Stimulated activated CD4-positive, alpha-beta T cell treated with anti-CD3 and anti-CD28 coated beads, Interleukin-4, amount 100 ng/mL, for 4 hours (primary cell): ENCODE results near the gene NOVA1.

Experiments used
- DNase-seq, 2 experiments: peaks; one replicate each; pipeline ENCODE4 v3.0.0-alpha.2; 2020

NOVA1 gene

DNA sequence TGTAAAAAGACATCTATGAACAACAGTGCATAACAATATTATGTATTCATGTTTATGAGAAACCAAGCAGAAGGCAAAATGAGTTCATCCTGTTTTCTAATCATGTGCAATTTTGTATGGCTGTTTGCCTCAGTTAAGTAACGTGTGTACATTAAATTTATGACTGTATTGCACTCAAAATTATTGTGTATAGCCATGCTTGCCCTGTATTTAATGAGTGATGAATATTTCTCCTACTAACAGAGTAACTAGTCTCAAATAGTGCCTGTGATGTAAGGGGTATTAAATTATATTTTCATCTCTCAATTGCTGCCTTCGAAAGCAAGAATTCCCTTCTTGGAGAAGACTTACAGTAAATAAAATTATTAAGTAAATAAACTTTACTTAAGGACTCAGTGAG is 154.2 kb downstream of the NOVA1 start:
- DNase-seq: no peak

DNA sequence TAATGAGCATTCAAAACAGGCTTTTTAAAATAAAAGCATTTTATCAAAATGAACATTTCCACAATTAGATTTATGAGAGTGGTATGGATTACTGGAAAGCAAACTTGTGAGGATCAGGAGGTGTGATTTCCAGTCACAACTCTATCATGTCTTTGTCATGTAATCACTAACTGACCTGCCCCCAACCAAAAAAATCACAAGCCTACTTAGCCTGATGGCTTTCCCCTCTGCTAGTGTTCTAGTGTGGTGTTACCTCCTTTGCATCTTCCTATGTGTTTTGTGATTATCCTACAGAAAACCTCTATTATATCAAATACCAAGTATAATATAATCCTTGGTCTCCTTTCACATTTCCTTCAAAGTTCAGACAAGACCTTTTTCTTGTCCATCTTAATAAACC is 168.6 kb downstream of the NOVA1 start:
- DNase-seq: no peak

DNA sequence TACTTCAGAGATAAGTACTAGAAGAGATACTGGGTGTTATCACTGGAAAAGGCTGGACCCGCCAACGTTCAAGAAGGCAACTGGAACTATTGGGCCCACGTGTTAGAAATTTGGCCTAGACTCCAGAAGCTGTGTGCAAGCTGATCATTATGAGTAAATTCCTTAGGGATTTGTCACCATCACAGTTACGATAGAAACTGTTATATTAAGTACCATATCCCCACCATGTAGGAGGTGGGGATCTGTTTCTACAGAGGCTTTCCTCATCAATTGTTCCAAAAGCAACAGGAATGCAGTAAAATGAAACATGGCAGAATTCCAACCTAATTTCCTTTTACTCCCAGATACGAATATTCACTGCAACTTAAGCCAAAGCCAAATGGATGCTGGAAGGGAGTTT is 170.7 kb downstream of the NOVA1 start:
- no peak for DNase-seq

DNA sequence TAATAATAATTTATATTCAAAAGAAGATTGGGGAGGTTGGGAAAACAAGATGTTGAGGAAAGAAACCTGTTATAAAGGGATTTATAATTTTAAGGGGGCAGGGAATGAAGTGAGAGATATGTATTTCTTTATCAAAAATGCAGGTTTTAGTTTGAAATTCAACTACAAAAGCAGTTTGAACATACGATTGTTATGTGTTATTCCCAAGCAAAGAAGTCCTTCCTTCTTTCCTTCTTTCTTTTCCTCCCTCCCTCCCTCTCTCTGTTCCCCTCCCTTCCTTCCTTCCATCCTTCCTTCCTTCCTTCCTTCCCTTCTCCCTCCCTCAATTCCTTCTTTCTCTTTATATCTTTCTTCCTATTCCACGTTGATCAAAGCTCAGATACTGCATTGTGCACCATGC is 173.3 kb downstream of the NOVA1 start:
- DNase-seq: no peak

DNA sequence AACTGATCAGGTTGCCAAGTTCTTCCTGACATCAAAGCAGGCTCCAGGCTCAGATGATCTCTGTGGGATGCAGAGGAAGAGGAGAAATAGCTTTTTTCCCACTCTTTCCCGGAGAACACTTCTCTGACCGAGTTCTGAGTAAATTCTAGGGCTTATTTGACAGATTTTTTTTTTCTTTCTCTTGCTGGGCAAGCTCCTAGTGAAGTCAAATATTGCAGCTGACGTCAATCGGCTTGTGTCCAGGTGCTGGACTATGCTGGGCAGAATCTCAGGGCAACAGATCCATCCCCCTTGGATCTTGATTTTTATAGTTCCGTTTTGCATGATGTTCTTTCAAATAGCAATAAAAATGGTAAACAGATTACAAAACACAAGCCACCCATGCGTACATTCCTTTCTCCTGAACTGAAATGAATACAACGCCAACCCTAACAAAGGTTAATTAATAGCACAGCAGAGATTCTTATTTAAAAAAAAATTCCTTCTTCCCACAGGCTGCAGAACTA is 182.2 kb downstream of the NOVA1 start:
- no peak for DNase-seq

DNA sequence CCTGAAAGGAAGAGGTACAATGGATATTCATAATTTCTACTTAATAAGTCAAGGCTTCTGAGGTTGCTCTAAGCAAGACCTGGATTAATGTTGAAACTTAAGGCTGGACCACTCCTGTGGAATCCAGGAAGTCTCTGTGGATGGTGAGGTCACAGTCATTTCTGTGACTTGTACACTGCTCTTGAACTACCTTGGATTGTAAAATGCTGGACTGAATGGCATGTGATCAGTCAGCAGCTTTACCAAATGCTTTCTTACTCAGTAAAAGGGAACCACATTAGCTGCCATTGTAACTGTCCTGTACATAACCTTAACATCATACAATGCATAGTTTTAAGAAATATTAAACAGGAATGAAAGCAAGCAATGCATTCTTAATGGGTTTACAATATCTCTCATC is 182.9 kb downstream of the NOVA1 start:
- no peak for DNase-seq

DNA sequence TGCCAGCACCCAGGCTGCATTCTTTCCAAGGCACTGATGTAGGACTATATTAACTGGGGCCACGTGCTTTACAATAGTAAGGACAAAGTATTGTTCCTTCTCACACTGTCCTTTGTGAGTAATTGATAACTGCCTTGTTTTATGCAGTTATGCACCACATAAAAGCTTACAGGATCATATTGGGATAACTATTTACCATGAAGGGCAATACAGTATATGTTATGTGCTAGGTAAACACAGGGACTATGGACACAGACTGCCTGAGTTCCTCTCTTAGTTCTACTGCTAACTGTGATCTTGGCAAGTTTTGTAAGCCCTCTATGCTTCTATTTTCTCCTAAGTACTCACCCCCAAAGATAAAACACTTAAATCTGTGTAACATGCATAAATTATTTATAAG is 183.7 kb downstream of the NOVA1 start:
- no peak for DNase-seq

DNA sequence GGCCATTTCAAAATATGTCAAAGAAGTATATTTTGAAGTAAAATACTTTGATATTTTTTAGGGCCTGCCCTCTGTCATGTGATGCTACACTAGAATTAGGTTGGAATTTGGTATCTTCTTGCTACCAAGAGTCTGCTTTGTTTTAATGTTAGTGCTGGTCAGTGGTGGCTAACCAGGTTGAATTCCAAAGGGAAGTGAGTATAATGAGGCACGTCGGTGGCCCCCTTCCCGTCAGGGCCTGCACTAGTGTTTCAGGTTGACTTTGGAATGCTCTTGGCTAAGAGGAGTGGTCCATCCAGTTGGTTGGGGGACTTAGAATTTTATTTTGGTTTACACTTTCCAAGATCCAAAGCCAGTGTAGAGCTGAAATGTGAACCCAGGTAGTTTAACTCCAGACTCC is 185.4 kb downstream of the NOVA1 start:
- no peak for DNase-seq

DNA sequence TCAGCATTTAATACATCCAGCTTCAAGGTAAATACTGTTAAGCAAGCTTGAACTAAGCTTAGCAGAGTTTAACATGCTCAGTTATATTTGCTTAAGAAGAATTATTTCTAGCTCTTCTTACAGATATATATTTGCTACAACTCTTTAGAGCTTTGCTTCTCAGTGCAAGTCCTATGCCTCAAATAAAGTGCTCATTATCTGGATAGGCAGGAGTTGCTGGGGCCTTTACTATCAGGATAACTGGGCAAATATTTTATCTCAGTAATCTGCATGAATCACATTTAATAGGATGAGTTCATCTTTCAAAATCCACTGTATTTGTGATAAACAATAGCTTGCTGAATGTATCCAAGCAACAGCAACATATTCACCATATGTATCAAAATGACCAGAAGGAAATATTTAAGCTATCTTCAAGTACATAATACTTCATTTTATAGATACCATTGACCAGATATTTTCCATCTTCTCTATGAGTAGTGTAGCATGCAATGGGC is 187.6 kb downstream of the NOVA1 start:
- no peak for DNase-seq

DNA sequence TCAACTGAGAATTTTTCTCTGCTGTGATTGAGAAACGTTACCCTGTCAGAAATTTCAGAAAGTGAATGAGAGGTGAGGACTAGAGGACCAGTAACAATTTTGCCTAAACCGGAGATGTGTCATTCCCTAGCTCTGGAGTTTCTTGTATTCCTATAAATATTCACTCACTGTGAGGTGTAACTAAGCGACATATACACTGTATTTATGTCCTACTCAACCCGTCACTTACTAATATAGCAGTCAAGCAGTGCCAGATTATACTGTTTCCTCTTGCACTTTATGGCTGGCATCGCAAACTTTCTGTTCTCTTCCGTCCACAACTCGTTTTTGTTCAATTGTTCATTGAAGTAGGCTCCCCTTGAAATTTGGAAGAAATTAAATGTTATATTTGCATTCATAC is 192.9 kb downstream of the NOVA1 start:
- no peak for DNase-seq

DNA sequence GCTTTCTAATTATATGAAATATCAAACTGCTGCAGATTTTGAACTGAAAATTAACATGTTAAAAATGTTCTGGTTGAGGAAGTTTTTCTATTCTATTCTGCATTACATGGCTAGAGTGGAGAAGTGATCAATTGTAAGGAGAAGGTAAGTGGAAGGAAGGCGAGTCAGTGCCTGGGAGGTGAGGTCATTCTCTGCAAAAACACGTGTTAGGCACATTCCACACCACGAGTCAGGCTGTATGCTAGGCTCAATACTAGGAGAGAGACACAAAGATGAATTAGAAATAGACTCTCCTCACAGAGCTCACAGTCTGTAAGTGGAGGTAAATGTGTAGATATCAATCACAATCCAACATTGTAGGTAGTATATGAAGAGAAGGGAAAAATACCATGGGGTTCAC is 194.1 kb downstream of the NOVA1 start:
- DNase-seq: no peak

DNA sequence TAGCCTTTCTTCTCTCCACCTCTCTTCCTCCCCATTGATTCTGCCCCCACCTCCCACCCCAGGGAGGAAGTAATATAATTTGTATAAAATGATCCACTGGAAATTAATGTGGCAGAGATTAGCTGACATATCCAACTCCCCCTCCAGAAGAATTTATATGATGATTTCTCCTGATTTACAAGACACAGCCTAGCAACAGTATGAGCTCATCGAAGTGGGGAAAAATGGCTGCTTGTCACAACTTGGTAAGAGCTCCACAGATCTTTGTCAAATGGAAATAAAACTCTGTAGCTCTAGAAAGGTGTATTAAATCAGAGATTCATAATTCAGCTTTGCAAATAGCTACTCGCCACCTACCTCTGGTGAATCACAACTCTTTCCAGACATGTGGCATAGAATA is 195.7 kb downstream of the NOVA1 start:
- no peak for DNase-seq

DNA sequence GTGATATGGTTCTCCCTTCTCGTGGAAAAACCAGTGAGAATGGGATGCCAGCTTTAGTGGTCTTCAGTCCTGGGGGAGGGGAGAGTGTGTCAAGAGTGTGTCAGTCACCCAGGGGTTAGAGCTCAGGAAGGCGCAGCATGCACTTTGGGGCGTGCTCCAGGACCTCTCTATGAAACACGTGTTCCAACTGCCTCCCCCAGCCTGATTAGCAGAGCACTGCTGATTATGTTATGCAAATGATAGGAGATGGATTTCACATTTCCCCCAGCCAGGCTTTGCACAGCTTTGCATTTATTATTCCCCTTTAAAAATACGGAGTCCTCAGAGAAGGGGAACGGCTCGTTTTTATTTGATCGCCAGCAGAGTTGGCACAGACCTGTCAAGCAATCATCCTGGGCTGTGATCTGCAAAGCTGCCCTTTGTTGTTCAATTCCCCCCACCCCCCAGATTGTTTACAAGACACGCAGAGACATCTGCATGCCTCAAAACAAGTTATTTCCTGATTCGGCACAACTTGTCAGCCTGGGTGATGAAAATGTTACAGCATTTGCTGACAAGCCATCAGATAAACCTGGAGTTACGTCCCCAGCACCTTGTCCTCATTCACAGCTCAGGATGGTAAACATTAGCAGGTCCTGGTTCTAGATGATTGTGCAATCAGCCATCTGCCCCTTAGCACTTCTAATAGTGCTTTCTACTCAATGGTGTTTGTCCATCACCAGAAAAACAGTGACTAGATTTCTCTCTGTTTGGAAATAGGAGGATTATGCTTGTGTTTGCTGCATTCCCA is 196.5 kb downstream of the NOVA1 start:
- DNase-seq: no peak

DNA sequence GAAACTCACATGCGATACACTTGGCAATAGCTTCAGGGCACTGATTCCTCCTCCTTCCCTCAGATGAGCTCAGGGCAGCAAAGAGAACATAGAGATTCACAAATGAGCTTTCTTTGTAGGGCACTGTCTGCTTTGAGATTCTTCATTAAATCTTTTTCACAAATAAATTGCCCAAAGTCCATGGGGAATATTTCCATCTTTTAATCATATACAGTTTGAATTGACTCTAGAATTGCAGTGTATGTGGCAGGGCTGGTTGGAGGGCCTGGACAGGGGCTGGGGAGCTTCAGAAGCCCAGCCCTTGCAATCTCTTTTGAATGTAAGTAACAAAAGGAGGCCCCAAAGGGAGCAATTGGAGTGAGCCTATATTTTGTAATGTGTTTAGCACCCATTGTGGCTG is 197.5 kb downstream of the NOVA1 start:
- DNase-seq: no peak

DNA sequence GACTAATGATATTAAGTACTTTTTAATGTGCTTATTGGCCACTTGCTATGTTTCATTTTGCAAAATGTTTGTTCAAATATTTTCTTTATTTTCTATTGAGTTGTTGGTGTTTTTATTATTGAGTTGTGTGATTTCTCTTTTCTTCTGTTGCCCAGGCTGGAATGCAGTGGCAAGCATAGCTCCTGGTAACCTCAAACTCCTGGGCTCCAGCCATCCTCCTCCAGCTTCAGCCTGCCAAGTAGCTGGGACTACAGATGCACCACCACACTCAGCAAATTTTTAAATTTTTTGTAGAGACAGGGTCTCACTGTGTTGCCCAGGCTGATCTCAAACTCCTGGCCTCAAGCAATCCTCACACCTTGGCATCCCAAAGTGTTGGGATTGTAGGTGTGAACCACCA is 199.2 kb downstream of the NOVA1 start:
- no peak for DNase-seq
